ENCODE results near the gene DBX1. TPM values are rescaled to one million over a fixed set of nuclear protein-coding genes. Genes with fewer than 3 reads are reported as not detected.

Gene DBX1
- total RNA-seq, 2 experiments from 2014 or later, result not detected

- H3K36me3 Mint-ChIP-seq, result no peaks in the 10 kb centered on the region
- H3K9me3 Mint-ChIP-seq, result no peaks in the 10 kb centered on the region
- no peaks in the 10 kb centered on the region for H3K4me1 Mint-ChIP-seq
- H3K27ac Mint-ChIP-seq, result no peak overlapping the region
- no peak for ATAC-seq (ENCODE audit: low read depth)
- POLR2A ChIA-PET, result no interaction called here
- H3K27me3 Mint-ChIP-seq, result peaks cover 22% of the 10 kb centered on the region
- no peak overlapping the region for H3K4me3 Mint-ChIP-seq
- no peak for DNase-seq
Measured at GRCh38 chr11:20122131-20122530, 38.1 kb downstream of the DBX1 start.

DNA sequence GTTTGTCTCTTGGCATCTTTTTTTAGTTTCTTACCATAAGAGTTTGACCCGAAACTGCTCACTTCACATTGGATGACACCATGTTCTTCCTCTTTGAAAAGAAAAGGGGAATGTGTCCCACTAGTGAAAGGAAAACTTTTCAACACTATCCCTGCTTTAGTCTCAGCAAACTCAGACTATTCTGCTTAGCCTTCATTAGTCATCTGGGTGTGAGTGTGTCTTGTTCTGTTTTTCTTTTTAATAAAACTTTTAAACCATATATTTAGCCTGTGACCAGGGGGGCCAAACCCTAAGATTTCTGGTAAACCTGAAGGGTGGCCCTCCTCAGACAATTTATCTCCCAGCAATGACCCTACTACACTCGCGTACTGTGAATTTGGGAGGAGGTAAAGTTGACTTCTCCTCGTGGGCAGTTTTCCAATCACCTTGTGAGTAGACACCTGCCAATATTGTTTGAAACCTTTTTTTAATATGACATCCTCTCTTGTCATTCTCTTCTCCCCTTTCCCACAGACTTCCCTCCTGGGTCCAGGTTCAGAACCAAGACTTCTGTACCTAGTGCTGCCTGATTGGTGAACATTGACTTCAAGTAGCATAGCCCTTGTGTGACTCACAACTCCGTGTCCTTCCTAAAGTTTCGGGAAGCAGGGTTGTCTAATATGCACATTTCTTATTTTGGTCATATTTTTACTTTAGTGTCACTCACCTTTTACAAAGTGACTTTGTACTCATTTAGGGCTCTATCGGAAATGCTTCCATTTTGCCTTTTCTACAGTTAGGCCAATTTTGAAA is 39.9 kb downstream of the DBX1 start:
- H3K27me3 Mint-ChIP-seq, result peaks cover 22% of the 10 kb centered on the region
- H3K36me3 Mint-ChIP-seq, result no peaks in the 10 kb centered on the region
- no peaks in the 10 kb centered on the region for H3K4me1 Mint-ChIP-seq
- H3K4me3 Mint-ChIP-seq, result no peak overlapping the region
- POLR2A ChIA-PET, result no interaction called here
- no peak for ATAC-seq (ENCODE audit: low read depth)
- no peaks in the 10 kb centered on the region for H3K9me3 Mint-ChIP-seq
- H3K27ac Mint-ChIP-seq, result no peak overlapping the region
- DNase-seq, result no peak

GRCh38 chr11:20119315-20119714 is 41.0 kb downstream of the DBX1 start:
- ATAC-seq (ENCODE audit: low read depth) (no peak), DNase-seq (no peak)
- no peaks in the 10 kb centered on the region for H3K9me3 Mint-ChIP-seq
- H3K4me3 Mint-ChIP-seq, result no peak overlapping the region
- no peaks in the 10 kb centered on the region for H3K36me3 Mint-ChIP-seq
- peaks cover 19% of the 10 kb centered on the region for H3K27me3 Mint-ChIP-seq
- H3K4me1 Mint-ChIP-seq, result no peaks in the 10 kb centered on the region
- POLR2A ChIA-PET, result no interaction called here
- H3K27ac Mint-ChIP-seq, result no peak overlapping the region

DNA sequence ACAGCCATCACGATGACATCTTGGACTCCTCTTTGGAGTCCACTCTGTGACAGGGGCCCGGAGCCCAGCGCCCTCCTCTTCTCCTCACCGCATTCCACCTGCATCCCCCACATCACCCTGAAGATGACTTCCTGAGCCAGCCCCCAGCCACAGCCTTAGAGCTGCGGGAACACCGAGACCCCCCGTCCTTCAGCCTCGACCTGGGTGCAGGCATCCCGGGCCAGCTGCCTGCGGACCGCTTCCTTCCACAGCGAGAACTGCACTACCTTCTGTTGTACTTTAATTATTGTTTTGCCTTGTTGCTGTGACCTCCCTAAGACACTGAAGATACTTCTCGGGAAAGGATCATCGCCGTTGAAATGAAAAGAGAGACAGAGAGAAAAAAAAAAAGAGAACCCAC is 42.1 kb downstream of the DBX1 start:
- Mint-ChIP-seq H3K4me1 (no peaks in the 10 kb centered on the region), H3K27me3 (peaks cover 17% of the 10 kb centered on the region), H3K4me3 (no peak overlapping the region), H3K9me3 (no peaks in the 10 kb centered on the region), H3K27ac (no peak overlapping the region), H3K36me3 (no peaks in the 10 kb centered on the region)
- DNase-seq, result no peak
- POLR2A ChIA-PET, result interaction anchor here (0.7 kb wide), 1 partner anchor 190 kb away, joined by 3 read pairs; no protein-coding TSS in a partner anchor
- ATAC-seq (ENCODE audit: low read depth), result no peak

- peaks cover 13% of the 10 kb centered on the region for H3K27me3 Mint-ChIP-seq
- H3K27ac Mint-ChIP-seq, result no peak overlapping the region
- no peaks in the 10 kb centered on the region for H3K9me3 Mint-ChIP-seq
- no peaks in the 10 kb centered on the region for H3K4me1 Mint-ChIP-seq
- POLR2A ChIA-PET, result no interaction called here
- DNase-seq, result no peak
- no peak overlapping the region for H3K4me3 Mint-ChIP-seq
- ATAC-seq (ENCODE audit: low read depth), result no peak
- H3K36me3 Mint-ChIP-seq, result no peaks in the 10 kb centered on the region
Measured at GRCh38 chr11:20117291-20117690, 43.0 kb downstream of the DBX1 start.

DNA sequence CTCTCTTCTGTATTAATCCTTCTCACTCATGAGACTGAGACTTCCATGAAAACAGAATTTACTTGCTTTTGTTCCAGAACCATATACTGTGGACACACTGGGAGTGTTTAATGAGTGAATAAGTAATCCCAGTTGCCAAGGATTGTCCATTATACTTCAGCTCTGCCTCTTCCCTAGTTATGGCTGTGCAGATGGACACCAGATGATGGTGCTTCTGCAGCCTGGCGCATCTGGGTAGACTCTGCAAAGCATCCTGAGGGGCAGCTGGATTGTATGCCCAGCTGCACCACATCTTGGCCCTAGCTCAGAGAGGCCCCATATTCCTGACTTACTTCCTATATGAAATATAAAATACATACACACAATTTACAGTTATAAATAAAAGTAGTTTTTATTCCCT is 43.5 kb downstream of the DBX1 start:
- DNase-seq (no peak), ATAC-seq (ENCODE audit: low read depth) (no peak)
- no peaks in the 10 kb centered on the region for H3K36me3 Mint-ChIP-seq
- no peaks in the 10 kb centered on the region for H3K4me1 Mint-ChIP-seq
- no peak overlapping the region for H3K4me3 Mint-ChIP-seq
- H3K27me3 Mint-ChIP-seq, result peaks cover 11% of the 10 kb centered on the region
- no peak overlapping the region for H3K27ac Mint-ChIP-seq
- POLR2A ChIA-PET, result no interaction called here
- H3K9me3 Mint-ChIP-seq, result no peaks in the 10 kb centered on the region

GRCh38 chr11:20114588-20114987 is 45.7 kb downstream of the DBX1 start:
- Mint-ChIP-seq H3K27me3 (peaks cover 10% of the 10 kb centered on the region), H3K9me3 (no peaks in the 10 kb centered on the region), H3K36me3 (no peaks in the 10 kb centered on the region), H3K27ac (no peak overlapping the region), H3K4me3 (no peak overlapping the region), H3K4me1 (no peaks in the 10 kb centered on the region)
- no peak for DNase-seq
- no peak for ATAC-seq (ENCODE audit: low read depth)
- POLR2A ChIA-PET, result no interaction called here

- DNase-seq (no peak), ATAC-seq (ENCODE audit: low read depth) (no peak)
- no peak overlapping the region for H3K4me3 Mint-ChIP-seq
- H3K27ac Mint-ChIP-seq, result no peak overlapping the region
- H3K36me3 Mint-ChIP-seq, result no peaks in the 10 kb centered on the region
- POLR2A ChIA-PET, result no interaction called here
- H3K9me3 Mint-ChIP-seq, result no peaks in the 10 kb centered on the region
- peaks cover 6% of the 10 kb centered on the region for H3K27me3 Mint-ChIP-seq
- no peaks in the 10 kb centered on the region for H3K4me1 Mint-ChIP-seq
Measured at GRCh38 chr11:20113149-20113438, 47.2 kb downstream of the DBX1 start.

GRCh38 chr11:20112291-20113148 is 47.8 kb downstream of the DBX1 start:
- Mint-ChIP-seq H3K4me3 (no peak overlapping the region), H3K4me1 (no peaks in the 10 kb centered on the region), H3K27me3 (peaks cover 6% of the 10 kb centered on the region), H3K36me3 (no peaks in the 10 kb centered on the region), H3K27ac (no peak overlapping the region), H3K9me3 (no peaks in the 10 kb centered on the region)
- ATAC-seq (ENCODE audit: low read depth) (no peak), DNase-seq (no peak)
- POLR2A ChIA-PET, result no interaction called here

- peaks cover 6% of the 10 kb centered on the region for H3K27me3 Mint-ChIP-seq
- DNase-seq, result no peak
- ATAC-seq (ENCODE audit: low read depth), result no peak
- no peaks in the 10 kb centered on the region for H3K9me3 Mint-ChIP-seq
- H3K4me3 Mint-ChIP-seq, result no peak overlapping the region
- no peak overlapping the region for H3K27ac Mint-ChIP-seq
- no peaks in the 10 kb centered on the region for H3K4me1 Mint-ChIP-seq
- no peaks in the 10 kb centered on the region for H3K36me3 Mint-ChIP-seq
- POLR2A ChIA-PET, result no interaction called here
Measured at GRCh38 chr11:20111871-20112270, 48.4 kb downstream of the DBX1 start.

- no peaks in the 10 kb centered on the region for H3K4me1 Mint-ChIP-seq
- DNase-seq, result peak; percentile 45
- ATAC-seq (ENCODE audit: low read depth), result peak; percentile 76
Measured at GRCh38 chr11:20110908-20111669, 49.2 kb downstream of the DBX1 start.

GRCh38 chr11:20109731-20110445 is 50.4 kb downstream of the DBX1 start:
- no peak overlapping the region for H3K4me3 Mint-ChIP-seq
- no peaks in the 10 kb centered on the region for H3K4me1 Mint-ChIP-seq
- POLR2A ChIA-PET, result no interaction called here
- DNase-seq, result no peak
- peaks cover 6% of the 10 kb centered on the region for H3K27me3 Mint-ChIP-seq
- no peaks in the 10 kb centered on the region for H3K9me3 Mint-ChIP-seq
- H3K36me3 Mint-ChIP-seq, result no peaks in the 10 kb centered on the region
- no peak overlapping the region for H3K27ac Mint-ChIP-seq
- ATAC-seq (ENCODE audit: low read depth), result no peak

More at GRCh38 chr11:20110908-20111669, 49.2 kb downstream of the DBX1 start:
- Mint-ChIP-seq H3K4me3 (no peak overlapping the region), H3K36me3 (no peaks in the 10 kb centered on the region), H3K27me3 (peaks cover 6% of the 10 kb centered on the region), H3K27ac (no peak overlapping the region), H3K9me3 (no peaks in the 10 kb centered on the region)
- POLR2A ChIA-PET, result no interaction called here

Data from activated naive CD8-positive, alpha-beta T cell treated with anti-CD3 and anti-CD28 coated beads, Interleukin-2, amount 10 ng/mL, durations not matched to agents 7 days and 5 days (primary cell).